Glutamatergic neuron (in vitro differentiated cells): Measurements from ENCODE around the gene RPL3. TPM values are rescaled to one million over a fixed set of nuclear protein-coding genes. Genes with fewer than 3 reads are reported as not detected.

Experiments used
- DNase-seq: peaks from one replicate; pipeline ENCODE4 v3.0.0; 2022
- H3K27ac Mint-ChIP-seq: one replicate; pipeline ENCODE4 v1.8.0; 2020; ENCODE audit warnings: mild to moderate bottlenecking, mixed read lengths, inconsistent platforms; ENCODE audit not compliant: unreplicated experiment
- H3K27me3 Mint-ChIP-seq: one replicate; pipeline ENCODE4 v1.8.0; 2020; ENCODE audit warnings: mild to moderate bottlenecking, moderate library complexity, mixed read lengths, inconsistent platforms; ENCODE audit not compliant: unreplicated experiment
- H3K36me3 Mint-ChIP-seq: one replicate; pipeline ENCODE4 v1.8.0; 2020; ENCODE audit warnings: mild to moderate bottlenecking, mixed read lengths, inconsistent platforms; ENCODE audit not compliant: unreplicated experiment
- H3K4me1 Mint-ChIP-seq: one replicate; pipeline ENCODE4 v1.8.0; 2020; ENCODE audit warnings: mild to moderate bottlenecking, low read depth, mixed read lengths, inconsistent platforms; ENCODE audit not compliant: unreplicated experiment
- H3K4me3 Mint-ChIP-seq: one replicate; pipeline ENCODE4 v1.8.0; 2020; ENCODE audit warnings: mild to moderate bottlenecking, mixed read lengths, inconsistent platforms; ENCODE audit not compliant: unreplicated experiment
- H3K9me3 Mint-ChIP-seq: one replicate; pipeline ENCODE4 v1.8.0; 2020; ENCODE audit warnings: mild to moderate bottlenecking, moderate library complexity, mixed read lengths, inconsistent platforms; ENCODE audit not compliant: unreplicated experiment
- long read RNA-seq: library from polyadenylated mRNA; unstranded; transcript quantifications from one replicate; pipeline ENCODE4 v2.0.0, GENCODE V29; 2020; ENCODE audit not compliant: unreplicated experiment
- total RNA-seq: library from RNA; stranded (reverse); fragmentation: NEBNext Ultra II Directional; extraction: Animal tissue kit (Norgen Biotek cat#: 25700); gene quantifications from one replicate; pipeline ENCODE4 v1.2.1, GENCODE V29; 2021; ENCODE audit not compliant: unreplicated experiment
- TF ChIP-seq, protein P1 (sequence below): fragments of 200-600 bp; sonication (generic); IDR thresholded peaks from one replicate; pipeline ENCODE4 v1.5.0; 2021; ENCODE audit not compliant: partially characterized antibody, unreplicated experiment

RPL3 gene
- 1,061 TPM for total RNA-seq
- long read RNA-seq, transcript RPL3-201 (10 exons, 1,442 nt) = major isoform, 1,561 of 1,801 reads
- long read RNA-seq, transcript RPL3-202 (9 exons, 1,289 nt) = minor isoform, 163 of 1,801 reads
- long read RNA-seq, partial matches to known transcripts = 32 of 1,801 reads
- long read RNA-seq, other reads (novel, unspliced or antisense) = 45 of 1,801 reads

DNA sequence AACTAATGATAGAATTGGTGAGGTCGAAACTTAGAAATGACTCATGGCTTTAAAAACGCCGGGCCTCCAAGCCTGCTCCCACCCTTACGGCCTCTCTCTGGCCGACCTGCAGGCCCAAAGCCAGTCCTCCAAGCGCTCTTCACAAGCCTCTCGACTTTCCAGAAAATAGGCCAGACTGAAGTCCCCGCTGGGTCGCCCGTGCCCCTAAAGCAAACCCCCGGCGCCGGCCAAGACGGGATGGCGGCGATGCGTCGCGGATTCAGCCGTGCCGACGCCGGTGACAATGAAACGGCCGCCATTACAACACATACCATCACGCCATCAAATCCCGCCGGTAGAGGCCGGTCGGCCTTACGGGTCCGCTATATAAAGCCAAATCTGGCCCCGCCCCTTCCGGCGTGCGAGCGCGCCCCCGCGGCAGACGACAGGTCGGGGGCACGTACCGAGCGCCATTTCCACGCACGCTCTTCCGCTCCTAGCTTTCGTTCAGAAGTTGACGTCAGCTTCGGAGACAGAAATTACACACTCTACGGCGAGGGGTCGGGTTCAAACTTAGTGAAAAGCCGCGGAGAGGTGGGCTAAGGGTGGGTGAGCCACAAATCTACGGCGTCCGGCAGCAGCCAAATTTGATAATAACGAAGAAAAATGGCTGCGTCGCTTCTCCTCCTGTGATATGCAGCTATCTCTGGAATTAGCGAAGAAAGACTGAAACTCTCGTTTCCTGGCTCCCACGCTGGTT lies at the start of gene RPL3:
Gene RPL3 (minus strand): TSS at position 340 of the 739 bp plus-strand sequence. CDS start 26 bp downstream, at position 314.
- TF ChIP-seq, protein P1, sequence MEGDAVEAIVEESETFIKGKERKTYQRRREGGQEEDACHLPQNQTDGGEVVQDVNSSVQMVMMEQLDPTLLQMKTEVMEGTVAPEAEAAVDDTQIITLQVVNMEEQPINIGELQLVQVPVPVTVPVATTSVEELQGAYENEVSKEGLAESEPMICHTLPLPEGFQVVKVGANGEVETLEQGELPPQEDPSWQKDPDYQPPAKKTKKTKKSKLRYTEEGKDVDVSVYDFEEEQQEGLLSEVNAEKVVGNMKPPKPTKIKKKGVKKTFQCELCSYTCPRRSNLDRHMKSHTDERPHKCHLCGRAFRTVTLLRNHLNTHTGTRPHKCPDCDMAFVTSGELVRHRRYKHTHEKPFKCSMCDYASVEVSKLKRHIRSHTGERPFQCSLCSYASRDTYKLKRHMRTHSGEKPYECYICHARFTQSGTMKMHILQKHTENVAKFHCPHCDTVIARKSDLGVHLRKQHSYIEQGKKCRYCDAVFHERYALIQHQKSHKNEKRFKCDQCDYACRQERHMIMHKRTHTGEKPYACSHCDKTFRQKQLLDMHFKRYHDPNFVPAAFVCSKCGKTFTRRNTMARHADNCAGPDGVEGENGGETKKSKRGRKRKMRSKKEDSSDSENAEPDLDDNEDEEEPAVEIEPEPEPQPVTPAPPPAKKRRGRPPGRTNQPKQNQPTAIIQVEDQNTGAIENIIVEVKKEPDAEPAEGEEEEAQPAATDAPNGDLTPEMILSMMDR = peak; percentile 16
- Mint-ChIP-seq H3K27ac (peak within 1 kb of the TSS; percentile 100), H3K4me1 (peaks cover 15% of the 10 kb centered on the region), H3K4me3 (peak within 1 kb of the TSS; percentile 99), H3K36me3 (no peaks in the 10 kb centered on the region), H3K9me3 (peaks cover 18% of the 10 kb centered on the region), H3K27me3 (peaks cover 6% of the 10 kb centered on the region)
- DNase-seq = peak; percentile 95

DNA sequence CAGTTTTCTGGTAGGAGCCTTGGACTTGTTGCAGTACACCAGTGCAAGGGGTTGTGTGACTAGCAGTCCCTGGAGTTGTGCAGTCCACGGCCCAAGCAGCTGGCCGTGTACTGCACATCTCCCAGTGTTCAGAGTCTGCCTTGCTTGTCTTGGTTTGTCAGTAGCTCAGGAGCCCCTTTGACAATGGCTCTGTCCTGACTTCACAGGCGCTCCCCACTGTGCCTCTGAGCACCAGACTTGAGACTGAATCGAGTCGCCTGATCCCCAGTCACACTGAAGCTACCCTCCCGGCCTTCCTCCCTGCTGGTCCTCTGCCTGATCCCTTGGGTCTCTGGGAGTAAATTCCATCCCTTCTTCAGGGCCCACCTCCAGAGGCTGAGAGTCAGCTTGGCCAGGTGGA lies 49.8 kb upstream of the RPL3 start:
- no peak for DNase-seq
- Mint-ChIP-seq H3K4me1 (peaks cover 15% of the 10 kb centered on the region), H3K27me3 (peaks cover 9% of the 10 kb centered on the region), H3K36me3 (no peaks in the 10 kb centered on the region), H3K4me3 (no peak overlapping the region), H3K9me3 (peaks cover 3% of the 10 kb centered on the region), H3K27ac (peak overlapping the region; percentile 66)
- TF ChIP-seq, protein P1 = no peak

DNA sequence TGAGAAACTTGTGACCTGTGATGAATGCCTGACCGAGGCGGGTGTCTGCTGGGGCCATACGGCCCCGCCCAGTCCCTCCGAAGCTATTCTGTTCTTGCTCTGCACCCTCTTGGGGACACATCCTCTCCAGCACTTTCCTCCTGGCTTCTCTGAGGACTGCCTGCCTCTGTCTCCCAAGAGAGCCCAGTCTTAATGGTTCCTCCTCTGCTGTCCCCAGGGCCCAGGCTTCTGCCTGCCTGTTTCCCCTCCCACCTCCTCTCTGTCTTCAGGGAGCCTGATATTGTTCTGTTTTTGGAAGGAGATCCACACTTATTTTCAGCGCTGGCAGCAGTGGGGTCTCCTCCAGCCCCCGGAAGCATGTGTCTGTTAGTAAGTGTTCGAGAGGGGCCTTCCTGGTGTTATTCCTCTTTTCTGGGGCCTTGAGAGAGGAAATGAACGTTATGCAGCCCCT lies 49.1 kb upstream of the RPL3 start:
- peaks cover 20% of the 10 kb centered on the region for H3K4me1 Mint-ChIP-seq
- H3K4me3 Mint-ChIP-seq = no peak overlapping the region
- peak overlapping the region; percentile 66 for H3K27ac Mint-ChIP-seq
- no peak for DNase-seq
- H3K9me3 Mint-ChIP-seq = peaks cover 4% of the 10 kb centered on the region
- TF ChIP-seq, protein P1 = no peak
- peaks cover 10% of the 10 kb centered on the region for H3K27me3 Mint-ChIP-seq
- no peaks in the 10 kb centered on the region for H3K36me3 Mint-ChIP-seq

DNA sequence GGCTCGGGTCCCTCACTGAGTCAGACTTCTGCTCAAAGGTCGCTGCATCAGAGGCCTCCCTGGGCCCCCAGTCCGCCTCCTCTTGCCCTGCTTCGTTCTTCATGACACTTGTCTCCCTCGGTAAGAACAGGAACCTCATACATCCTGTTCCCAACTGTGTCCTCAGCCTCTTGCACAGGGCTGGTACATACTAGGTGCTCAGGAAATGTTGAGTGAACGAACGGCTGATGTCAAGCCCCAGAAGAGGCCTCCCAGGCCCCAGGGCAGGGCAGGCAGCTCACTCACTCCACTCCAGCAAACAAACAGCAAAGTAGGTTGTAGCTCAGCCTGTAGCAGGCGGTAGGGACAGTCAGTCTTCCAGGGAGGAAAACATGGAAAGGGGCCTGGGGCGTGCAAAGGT lies 47.6 kb upstream of the RPL3 start:
- Mint-ChIP-seq H3K9me3 (peaks cover 7% of the 10 kb centered on the region), H3K27me3 (peaks cover 16% of the 10 kb centered on the region), H3K4me1 (peaks cover 29% of the 10 kb centered on the region), H3K36me3 (no peaks in the 10 kb centered on the region), H3K27ac (no peak overlapping the region), H3K4me3 (peak overlapping the region; percentile 45)
- no peak for DNase-seq
- TF ChIP-seq, protein P1 = no peak

DNA sequence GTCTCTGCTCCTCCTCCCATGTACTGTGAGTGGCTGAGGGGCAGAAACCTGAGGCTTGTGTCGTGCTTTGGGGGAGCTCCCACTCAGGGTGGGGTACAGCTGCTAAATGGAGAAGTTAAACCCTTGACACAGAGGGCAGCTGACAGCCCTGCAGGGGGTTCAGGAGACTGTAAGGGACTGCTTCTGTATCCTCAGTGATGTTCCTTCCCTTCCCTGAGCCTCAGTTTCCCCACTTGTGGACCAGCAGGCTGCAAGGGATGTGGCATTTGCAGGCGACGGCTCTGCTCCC lies 46.0 kb upstream of the RPL3 start:
- no peak overlapping the region for H3K27ac Mint-ChIP-seq
- peaks cover 33% of the 10 kb centered on the region for H3K4me1 Mint-ChIP-seq
- peaks cover 7% of the 10 kb centered on the region for H3K9me3 Mint-ChIP-seq
- TF ChIP-seq, protein P1 = no peak
- DNase-seq = no peak
- peaks cover 20% of the 10 kb centered on the region for H3K27me3 Mint-ChIP-seq
- no peak overlapping the region for H3K4me3 Mint-ChIP-seq
- no peaks in the 10 kb centered on the region for H3K36me3 Mint-ChIP-seq
